Measurements from ENCODE around the gene STAC2.

STAC2 gene

GRCh38 chr17:39231591-39232551, 6.1 kb upstream of the STAC2 start:
- DNase-seq, result no peak

- no peak for DNase-seq
Measured at GRCh38 chr17:39231091-39231561, 5.4 kb upstream of the STAC2 start.

- DNase-seq, result no peak
Measured at GRCh38 chr17:39230361-39230760, 4.6 kb upstream of the STAC2 start.

DNA sequence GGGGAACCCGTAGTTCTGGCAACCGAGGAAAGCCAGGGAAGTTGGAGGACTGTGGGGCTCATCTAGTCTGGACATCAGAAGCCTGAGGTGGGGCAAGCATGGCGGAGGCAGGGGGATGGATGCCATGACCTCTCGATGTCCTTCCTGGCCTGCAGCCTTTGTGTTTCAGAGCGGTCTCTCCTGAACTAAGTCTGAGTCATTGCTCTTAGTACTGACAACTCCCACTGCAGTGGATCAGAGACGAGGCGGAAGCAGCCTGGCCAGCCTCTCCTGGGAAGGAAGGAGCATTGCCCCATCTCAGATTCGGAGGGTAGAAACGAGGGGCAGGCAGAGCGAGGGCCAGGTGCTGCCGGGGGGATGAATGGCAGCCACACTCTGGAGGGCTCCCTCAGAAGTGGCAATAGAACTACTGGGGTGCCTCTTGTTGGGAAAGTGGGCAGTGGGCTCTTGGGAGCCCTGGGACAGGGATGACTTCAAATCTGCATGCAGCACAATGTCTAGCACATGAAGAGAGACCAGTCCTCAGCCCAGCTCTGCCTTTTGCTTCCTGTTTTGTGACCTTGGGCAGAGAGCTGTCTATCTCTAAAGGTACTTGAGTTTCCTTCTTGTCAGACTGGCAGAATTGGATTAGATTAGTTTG, 3.6 kb upstream of the STAC2 start:
- DNase-seq, result no peak

DNA sequence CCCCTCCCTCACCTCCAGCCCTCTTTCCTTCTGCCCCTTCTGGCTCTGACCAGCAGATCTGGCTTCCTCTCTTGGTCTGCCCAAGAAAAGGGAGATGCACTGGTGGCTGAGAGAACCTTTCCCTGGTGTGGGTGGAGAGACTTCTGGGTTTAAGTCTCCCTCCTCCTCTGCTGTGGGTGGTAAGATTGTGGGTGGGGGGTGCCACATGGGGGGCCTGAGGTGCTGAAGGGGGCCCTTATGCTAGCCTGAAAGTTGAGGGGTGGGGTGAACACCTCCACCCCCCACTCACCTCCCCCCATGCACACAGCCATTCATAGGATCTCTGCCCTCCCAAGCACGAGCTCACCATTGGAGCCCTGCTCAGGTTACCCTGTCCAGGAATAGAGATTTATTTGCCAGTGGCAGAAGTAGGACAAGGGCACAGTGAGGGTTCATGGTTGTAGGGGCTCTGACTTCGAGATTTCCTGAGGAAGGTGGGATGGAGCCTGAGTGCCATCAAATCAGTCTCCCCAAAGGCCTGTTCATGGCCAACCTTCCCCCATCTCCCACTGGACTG, 1.7 kb upstream of the STAC2 start:
- DNase-seq, result no peak

GRCh38 chr17:39225959-39226683, 376 bp upstream of the STAC2 start:
- DNase-seq, result no peak

- DNase-seq, result no peak
Measured at GRCh38 chr17:39224778-39225307, 902 bp downstream of the STAC2 start.

- DNase-seq, result no peak
Measured at GRCh38 chr17:39223907-39224777, 1.6 kb downstream of the STAC2 start.

DNA sequence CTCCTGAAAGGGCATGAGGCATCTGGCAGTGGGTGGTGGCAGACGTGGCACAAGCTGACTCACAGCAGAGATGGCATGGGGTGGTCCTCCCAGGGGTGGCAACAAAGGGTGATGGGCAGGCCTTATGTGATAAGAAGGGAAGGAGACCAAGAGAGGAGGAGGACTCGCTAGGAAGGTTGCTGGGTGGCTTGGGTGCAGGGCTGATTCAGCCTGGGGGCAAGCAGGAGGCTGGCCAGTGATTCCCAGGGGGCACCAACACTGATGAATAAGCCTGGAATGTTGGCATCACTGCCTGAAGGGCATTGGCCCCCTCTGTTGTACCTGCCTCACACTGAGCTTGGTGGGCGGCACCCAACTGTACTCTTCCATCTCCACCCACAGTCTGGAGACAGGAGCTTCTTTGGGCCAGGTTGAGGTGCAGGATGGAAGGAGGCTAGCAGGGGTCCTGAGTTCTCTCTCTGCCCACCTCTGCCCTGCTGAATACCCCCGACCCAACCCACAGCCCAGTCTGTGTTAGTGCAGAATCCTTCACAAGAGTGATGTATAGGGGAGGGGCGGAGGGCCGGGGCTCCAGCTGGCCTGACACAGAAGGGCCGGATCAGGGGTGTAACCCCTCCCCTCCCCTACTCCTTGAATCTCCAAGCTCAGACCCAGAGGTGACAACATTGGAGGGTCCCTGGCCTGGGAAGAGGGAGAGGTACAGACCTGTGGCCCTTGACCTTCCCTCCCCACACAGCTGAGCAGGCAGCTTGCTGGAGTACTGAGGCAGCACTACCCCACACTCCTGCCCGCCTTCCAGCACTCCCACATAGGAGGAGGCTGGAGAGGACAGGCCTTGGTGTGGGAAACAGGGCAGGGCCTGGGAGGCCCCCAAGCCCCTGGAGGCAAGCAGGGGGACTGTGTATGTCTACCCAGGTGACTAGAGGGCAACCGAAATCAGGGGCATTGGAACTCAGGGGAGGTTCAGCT, 2.6 kb downstream of the STAC2 start:
- no peak for DNase-seq

GRCh38 chr17:39222151-39222550, 3.6 kb downstream of the STAC2 start:
- no peak for DNase-seq

DNA sequence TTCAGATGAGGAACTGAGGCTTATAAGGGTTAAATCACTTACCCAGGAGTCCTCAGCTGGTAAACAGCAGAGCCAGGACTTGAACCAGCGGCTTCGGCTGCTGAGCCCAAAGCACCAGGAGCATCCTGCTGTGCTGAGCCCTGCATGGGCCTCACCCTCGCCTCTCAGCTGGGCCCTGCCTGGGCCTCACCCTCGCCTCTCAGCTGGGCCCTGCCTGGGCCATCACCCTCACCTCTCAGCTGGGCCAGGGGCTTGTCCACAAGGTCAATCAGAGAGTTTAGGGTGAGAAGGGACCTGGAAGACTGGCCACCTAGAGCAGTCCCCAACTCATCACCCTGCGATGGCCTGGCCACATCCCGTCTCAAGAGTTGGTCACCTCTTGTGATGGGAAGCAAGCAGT, 4.2 kb downstream of the STAC2 start:
- no peak for DNase-seq

DNA sequence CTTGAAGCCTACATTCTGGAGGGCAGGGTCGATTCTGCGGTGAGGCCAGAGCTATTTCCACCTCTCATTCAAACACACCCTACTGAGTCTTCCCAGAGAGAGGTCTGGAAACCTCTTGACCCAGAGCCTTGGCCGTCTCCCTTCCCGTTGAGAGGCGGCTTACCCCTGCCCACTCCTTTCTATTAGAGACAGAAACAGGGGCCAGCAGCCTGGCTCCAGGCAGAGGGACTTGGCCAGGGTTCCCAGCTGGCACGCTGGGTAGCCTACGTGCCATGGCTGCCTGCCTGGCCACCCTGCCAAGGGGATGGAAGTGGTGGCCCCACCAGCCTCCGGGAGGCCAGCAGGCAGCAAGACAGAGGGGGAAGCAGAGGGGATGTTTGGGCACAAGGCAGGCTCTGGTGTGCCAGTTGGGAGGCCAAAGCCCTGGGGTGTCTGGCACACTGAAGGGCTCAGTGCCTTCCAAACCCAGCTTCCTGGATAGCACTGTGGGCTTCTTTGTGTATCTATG, 6.0 kb downstream of the STAC2 start:
- DNase-seq, result no peak

- DNase-seq, result no peak
Measured at GRCh38 chr17:39218906-39219305, 6.8 kb downstream of the STAC2 start.

DNA sequence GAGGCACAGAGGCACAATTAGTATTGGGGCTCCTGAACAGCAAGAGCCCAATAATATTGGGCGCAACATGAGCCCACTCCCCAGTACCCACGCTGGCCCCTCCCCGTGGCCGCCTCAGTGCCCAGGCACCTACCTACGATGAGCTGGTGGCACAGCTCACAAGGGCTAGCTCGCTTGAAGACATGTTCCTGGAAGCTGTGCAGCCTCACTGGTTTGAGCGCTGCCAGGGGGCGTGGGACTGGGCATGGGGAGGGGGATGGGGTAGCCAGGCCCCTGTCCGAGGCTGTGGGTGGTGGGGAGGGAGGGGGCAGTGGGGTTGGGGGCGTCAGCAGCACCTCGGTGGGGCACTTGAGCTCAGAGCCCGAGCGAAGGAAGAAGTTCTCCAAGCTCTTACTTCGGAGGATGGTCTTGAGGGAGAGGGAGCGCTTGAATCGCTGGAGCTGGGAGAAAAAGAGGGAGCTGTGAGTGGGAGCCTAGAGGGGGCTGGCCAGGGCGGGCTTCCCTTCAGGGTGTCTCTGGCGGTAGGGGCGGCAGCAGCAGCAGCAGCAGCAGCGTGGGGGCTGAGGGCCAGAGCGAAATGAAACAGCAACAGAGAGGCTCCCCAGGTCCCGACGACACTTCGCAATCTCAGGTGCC, 7.9 kb downstream of the STAC2 start:
- DNase-seq, result no peak

DNA sequence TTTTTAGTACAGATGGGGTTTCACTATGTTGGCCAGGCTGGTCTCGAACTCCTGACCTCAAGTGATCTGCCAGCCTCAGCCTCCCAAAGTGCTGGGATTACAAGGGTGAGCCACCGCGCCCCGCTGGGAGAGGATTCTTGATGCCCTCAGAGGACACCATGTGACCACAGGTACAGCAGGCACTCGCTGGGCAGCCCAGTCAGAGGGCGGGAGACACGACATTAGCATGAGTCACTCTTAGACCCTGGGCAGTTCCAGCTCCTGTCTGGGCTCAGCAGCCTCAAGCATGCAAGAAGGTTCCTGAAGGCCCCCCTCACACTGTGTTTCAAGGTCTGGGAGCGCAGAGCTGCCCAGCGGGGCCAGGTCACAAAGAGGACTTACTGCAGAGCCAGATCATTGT, 11.9 kb downstream of the STAC2 start:
- DNase-seq, result no peak

DNA sequence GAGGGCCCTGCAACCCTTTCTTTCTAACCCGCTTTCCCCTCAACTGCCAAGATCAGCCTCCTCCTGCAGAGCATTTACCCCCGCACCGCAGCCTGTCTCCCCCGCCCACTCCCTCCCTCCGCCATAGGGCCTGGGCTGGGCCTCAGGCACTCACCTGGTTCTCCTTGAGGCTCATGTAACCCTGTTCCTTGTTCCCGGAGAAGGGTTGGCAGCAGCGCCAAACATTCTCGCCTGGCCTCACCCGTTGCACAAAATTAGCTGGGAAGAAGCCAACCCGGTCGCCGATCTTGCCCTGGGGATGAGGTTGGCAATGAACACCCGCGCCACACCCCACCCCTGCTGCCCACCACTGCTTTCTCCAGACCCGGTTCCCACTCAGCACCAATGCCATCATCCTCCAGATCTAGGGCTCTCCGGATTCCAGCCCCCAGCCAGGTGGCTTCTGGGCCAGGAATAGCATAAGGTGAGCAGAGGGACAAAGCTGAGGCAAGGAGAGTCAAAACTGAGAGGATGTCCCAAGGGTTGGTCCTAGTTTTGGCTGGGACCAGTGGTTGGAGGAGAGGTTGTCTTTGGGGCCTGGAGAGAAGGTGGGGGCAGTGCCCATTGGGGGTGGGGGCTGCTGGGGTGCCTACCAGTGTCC, 12.8 kb downstream of the STAC2 start:
- DNase-seq, result peak; percentile 50

- no peak for DNase-seq
Measured at GRCh38 chr17:39212195-39212810, 13.4 kb downstream of the STAC2 start.

DNA sequence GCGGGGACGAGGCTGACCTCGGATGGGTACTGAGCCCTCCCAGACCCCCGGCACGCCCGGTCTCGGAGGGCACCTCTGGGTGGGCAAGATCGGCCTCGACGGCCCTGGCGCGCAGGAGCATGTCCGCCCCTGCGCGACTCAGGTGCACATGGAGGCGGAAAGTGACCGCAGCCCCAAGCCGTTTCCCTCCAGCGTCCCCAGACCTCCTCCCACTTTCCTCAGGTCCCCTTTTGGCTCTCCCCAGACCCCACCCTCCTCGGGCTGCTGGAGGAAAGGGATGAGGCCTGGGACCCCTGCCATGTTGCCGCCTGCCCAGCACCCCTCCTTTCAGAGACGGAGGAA, 15.7 kb downstream of the STAC2 start:
- DNase-seq, result no peak
